Posterior vena cava (tissue), 2 donors: ENCODE measurements around the gene RADIL. TPM values are rescaled to one million over a fixed set of nuclear protein-coding genes. Genes with fewer than 3 reads are reported as not detected.
"Not testable (repeated sequence)": the region's sequence is repeated elsewhere in the genome, so short reads cannot be mapped to it uniquely, and the experiment has no call there.

ENCODE experiments used
- DNase-seq: peaks from one replicate; pipeline ENCODE4 v3.0.0-alpha.2; 2020; ENCODE audit warnings: low spot score
- intact Hi-C, 2 donors: fragments of 100-400 bp; cut with DNase I; formaldehyde crosslinking; loops; one replicate each; pipeline versions ENCODE4 v1.14.1 to v1.14.2; 2022 to 2023
- total RNA-seq, 2 donors: library from RNA; stranded (reverse); fragmentation: NEBNext Ultra II Directional; extraction: Animal tissue kit (Norgen Biotek cat#: 25700); gene quantifications; one replicate each; pipeline ENCODE4 v1.2.1, GENCODE V29; 2021
- donor health status: DM: yes; HTN: yes; CAD: no.
- donor health status: DM: yes; HTN: yes; CAD: no.

Gene RADIL
- total RNA-seq, 2 donors from 2014 or later, result 4.3 to 5.0 TPM

- DNase-seq, result peak; percentile 79
- intact Hi-C loops, result no loop called here
Observed at GRCh38 chr7:4818000-4818794, 65.3 kb downstream of the RADIL start.

GRCh38 chr7:4817178-4817901 is 66.2 kb downstream of the RADIL start:
- intact Hi-C loops, result no loop called here
- DNase-seq, result no peak

- DNase-seq, result no peak
- intact Hi-C loops, result no loop called here
Observed at GRCh38 chr7:4816419-4817080, 67.0 kb downstream of the RADIL start.

GRCh38 chr7:4815609-4816418 is 67.7 kb downstream of the RADIL start:
- intact Hi-C loops, result no loop called here
- no peak for DNase-seq

- no peak for DNase-seq
- intact Hi-C loops, result no loop called here
Observed at GRCh38 chr7:4815121-4815520, 68.4 kb downstream of the RADIL start.

- intact Hi-C loops, result no loop called here
- no peak for DNase-seq
Observed at GRCh38 chr7:4814433-4814832, 69.1 kb downstream of the RADIL start.

- intact Hi-C loops, result loop anchor here (10.0 kb wide), 2 partner anchors 55 to 65 kb away; partner anchors contain the start of gene PAPOLB (in 1 of the 2)
- DNase-seq, result no peak
Observed at GRCh38 chr7:4809666-4810065, 73.8 kb downstream of the RADIL start.

- intact Hi-C loops, result loop anchor here (10.0 kb wide), 2 partner anchors 56 to 66 kb away; partner anchors contain the start of gene PAPOLB (in 1 of the 2)
- DNase-seq, result no peak
Observed at GRCh38 chr7:4809091-4809591, 74.4 kb downstream of the RADIL start.

- no peak for DNase-seq
- intact Hi-C loops, result loop anchor here (10.0 kb wide), 2 partner anchors 56 to 66 kb away; partner anchors contain the start of gene PAPOLB (in 1 of the 2)
Observed at GRCh38 chr7:4808565-4808964, 75.0 kb downstream of the RADIL start.

GRCh38 chr7:4808026-4808425 is 75.5 kb downstream of the RADIL start:
- intact Hi-C loops, result loop anchor here (10.0 kb wide), 2 partner anchors 57 to 67 kb away; partner anchors contain the start of gene PAPOLB (in 1 of the 2)
- no peak for DNase-seq

GRCh38 chr7:4807598-4808016 is 75.9 kb downstream of the RADIL start:
- intact Hi-C loops, result loop anchor here (10.0 kb wide), 2 partner anchors 57 to 67 kb away; partner anchors contain the start of gene PAPOLB (in 1 of the 2)
- DNase-seq, result no peak

- intact Hi-C loops, result loop anchor here (10.0 kb wide), 2 partner anchors 58 to 68 kb away; partner anchors contain the start of gene PAPOLB (in 1 of the 2)
- DNase-seq, result no peak
Observed at GRCh38 chr7:4806983-4807597, 76.4 kb downstream of the RADIL start.

- no peak for DNase-seq
- intact Hi-C loops, result loop anchor here (10.0 kb wide), 2 partner anchors 59 to 69 kb away; partner anchors contain the start of gene PAPOLB (in 1 of the 2)
Observed at GRCh38 chr7:4805984-4806300, 77.6 kb downstream of the RADIL start.

GRCh38 chr7:4805110-4805983 is 78.2 kb downstream of the RADIL start:
- DNase-seq, result no peak
- intact Hi-C loops, result loop anchor here (10.0 kb wide), 2 partner anchors 59 to 69 kb away; partner anchors contain the start of gene PAPOLB (in 1 of the 2)

GRCh38 chr7:4803397-4804241 is 79.9 kb downstream of the RADIL start:
- intact Hi-C loops, result loop anchor here (5.0 to 10.0 kb wide), 3 partner anchors 61 to 284 kb away; partner anchors contain the start of gene PAPOLB (in 1 of the 2)

GRCh38 chr7:4802577-4802976 is 80.9 kb downstream of the RADIL start:
- not testable (repeated sequence) for DNase-seq
- intact Hi-C loops, result loop anchor here (5.0 to 10.0 kb wide), 3 partner anchors 62 to 285 kb away; partner anchors contain the start of gene PAPOLB (in 1 of the 2)

More at GRCh38 chr7:4803397-4804241, 79.9 kb downstream of the RADIL start:
- no peak for DNase-seq
